Stimulated activated memory B cell treated with anti-CD40 and anti-IgM and Interleukin-4, amounts not matched to agents 10 μg/mL and 1 μg/mL and 100 μg/mL, for 72 hours (primary cell): ENCODE data around the gene TMEM9B.
"Not testable (repeated sequence)": the region's sequence is repeated elsewhere in the genome, so short reads cannot be mapped to it uniquely, and the experiment has no call there.

Experiments
- ATAC-seq: fragments of 150-1000 bp; cut with Tn5 transposase; 2 replicates; pipeline ENCODE4 v1.10.0; 2021
- H3K27ac Mint-ChIP-seq: one replicate; pipeline ENCODE4 v1.8.0; 2022; ENCODE audit warnings: mild to moderate bottlenecking, mixed read lengths
- H3K27me3 Mint-ChIP-seq: one replicate; pipeline ENCODE4 v1.8.0; 2022; ENCODE audit warnings: mixed read lengths
- H3K36me3 Mint-ChIP-seq: one replicate; pipeline ENCODE4 v1.8.0; 2022; ENCODE audit warnings: mixed read lengths
- H3K4me1 Mint-ChIP-seq: one replicate; pipeline ENCODE4 v1.8.0; 2022; ENCODE audit warnings: mixed read lengths
- H3K4me3 Mint-ChIP-seq: one replicate; pipeline ENCODE4 v1.8.0; 2022; ENCODE audit warnings: mild to moderate bottlenecking, moderate library complexity, mixed read lengths
- H3K9me3 Mint-ChIP-seq: one replicate; pipeline ENCODE4 v1.8.0; 2022; ENCODE audit warnings: mixed read lengths

The TMEM9B gene

GRCh38 chr11:8947230-8947943 is 16.9 kb downstream of the TMEM9B start:
- H3K9me3 Mint-ChIP-seq, result no peaks in the 10 kb centered on the region
- peaks cover 41% of the 10 kb centered on the region for H3K36me3 Mint-ChIP-seq
- H3K27me3 Mint-ChIP-seq, result no peaks in the 10 kb centered on the region
- H3K27ac Mint-ChIP-seq, result no peak overlapping the region
- H3K4me3 Mint-ChIP-seq, result no peak overlapping the region
- H3K4me1 Mint-ChIP-seq, result no peaks in the 10 kb centered on the region
- ATAC-seq, result no peak

DNA sequence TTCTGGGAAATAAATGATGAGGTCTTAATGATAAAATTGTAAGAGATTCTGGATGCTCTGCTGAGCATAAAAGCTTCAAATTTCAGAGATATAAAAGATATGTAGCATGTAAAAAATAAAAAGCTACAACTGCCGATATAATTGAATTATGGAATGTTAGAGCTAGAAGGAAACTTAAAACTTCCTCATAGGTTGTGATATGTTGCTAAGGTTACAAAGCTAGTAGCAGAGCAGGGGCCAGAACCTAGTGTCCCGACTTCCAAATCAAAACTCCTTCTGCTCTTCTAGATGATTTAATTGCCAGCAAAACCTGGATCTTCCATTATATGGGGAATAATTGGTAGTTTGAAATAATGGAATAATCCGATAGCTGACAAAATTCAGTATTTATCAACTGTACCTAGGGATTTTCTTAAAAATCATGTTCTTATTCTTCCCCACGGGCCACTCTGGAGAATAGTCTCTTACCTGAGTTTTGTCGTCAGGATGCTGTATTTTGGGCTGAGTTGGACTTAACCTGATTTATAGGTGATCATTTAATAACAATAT is 21.6 kb downstream of the TMEM9B start, which contains the start of gene ASCL3:
Gene ASCL3, minus strand, starts transcription at position 499 of the 549 bp plus-strand sequence. CDS start 4,855 bp downstream, outside the sequence.
- Mint-ChIP-seq H3K27me3 (peaks cover 15% of the 10 kb centered on the region), H3K9me3 (no peaks in the 10 kb centered on the region), H3K4me3 (no peak within 1 kb of the TSS), H3K4me1 (no peaks in the 10 kb centered on the region), H3K27ac (no peak within 1 kb of the TSS), H3K36me3 (peaks cover 9% of the 10 kb centered on the region)
- no peak for ATAC-seq

GRCh38 chr11:8941341-8942103 is 22.7 kb downstream of the TMEM9B start:
- Mint-ChIP-seq H3K4me1 (peaks cover 6% of the 10 kb centered on the region), H3K9me3 (no peaks in the 10 kb centered on the region), H3K27me3 (peaks cover 15% of the 10 kb centered on the region), H3K4me3 (no peak overlapping the region), H3K27ac (no peak overlapping the region), H3K36me3 (no peaks in the 10 kb centered on the region)
- ATAC-seq, result no peak

DNA sequence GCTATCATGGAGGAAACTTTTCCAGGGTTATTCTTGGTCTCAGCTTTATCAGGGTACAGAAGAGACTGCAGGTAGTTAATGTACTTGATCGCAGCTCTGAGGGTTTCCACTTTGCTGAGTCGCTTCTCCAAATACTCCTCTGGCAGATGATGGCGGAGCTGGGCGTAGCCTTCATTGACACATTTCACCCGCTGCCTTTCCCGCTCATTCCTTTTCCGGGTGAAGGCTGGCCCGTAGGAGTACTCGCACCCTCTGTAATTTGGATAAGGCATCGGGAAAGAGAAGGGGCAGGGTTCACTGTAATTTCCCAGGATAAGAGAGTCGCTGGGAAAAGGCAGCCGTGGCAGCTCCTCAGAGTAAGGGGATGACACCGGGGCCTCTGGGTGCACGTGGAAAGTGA is 26.6 kb downstream of the TMEM9B start:
- Mint-ChIP-seq H3K4me1 (peaks cover 6% of the 10 kb centered on the region), H3K9me3 (no peaks in the 10 kb centered on the region), H3K27me3 (peaks cover 15% of the 10 kb centered on the region), H3K27ac (no peak overlapping the region), H3K4me3 (no peak overlapping the region), H3K36me3 (no peaks in the 10 kb centered on the region)
- no peak for ATAC-seq

- Mint-ChIP-seq H3K36me3 (no peaks in the 10 kb centered on the region), H3K27me3 (peaks cover 15% of the 10 kb centered on the region), H3K27ac (no peak overlapping the region), H3K4me3 (peak overlapping the region; percentile 56), H3K9me3 (no peaks in the 10 kb centered on the region), H3K4me1 (peaks cover 6% of the 10 kb centered on the region)
- peak; percentile 50 for ATAC-seq
Measured at GRCh38 chr11:8937159-8937558, 27.1 kb downstream of the TMEM9B start.

DNA sequence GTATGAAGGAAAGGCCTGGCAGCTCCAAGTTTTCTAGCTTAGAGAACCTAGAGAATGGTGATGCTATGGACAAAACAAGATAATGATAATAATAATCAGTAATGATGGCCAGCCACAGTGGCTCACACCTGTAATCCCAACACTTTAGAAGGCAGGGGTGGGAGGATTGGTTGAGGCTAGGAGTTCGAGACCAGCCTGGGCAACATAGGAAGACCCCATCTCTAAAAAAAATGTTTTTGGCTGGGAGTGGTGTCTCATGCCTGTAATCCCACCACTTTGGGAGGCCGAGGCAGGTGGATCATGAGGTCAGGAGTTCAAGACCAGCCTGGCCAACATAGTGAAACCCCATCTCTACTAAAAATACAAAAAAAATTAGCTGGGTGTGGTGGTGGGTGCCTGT is 28.5 kb downstream of the TMEM9B start:
- not testable (repeated sequence) for H3K36me3 Mint-ChIP-seq, ATAC-seq, H3K4me3 Mint-ChIP-seq, H3K9me3 Mint-ChIP-seq, H3K4me1 Mint-ChIP-seq, H3K27ac Mint-ChIP-seq
- peaks cover 15% of the 10 kb centered on the region for H3K27me3 Mint-ChIP-seq

GRCh38 chr11:8934742-8935488 is 29.3 kb downstream of the TMEM9B start:
- Mint-ChIP-seq H3K27me3 (peaks cover 20% of the 10 kb centered on the region), H3K4me1 (peaks cover 6% of the 10 kb centered on the region), H3K4me3 (no peak overlapping the region), H3K27ac (no peak overlapping the region), H3K9me3 (no peaks in the 10 kb centered on the region), H3K36me3 (no peaks in the 10 kb centered on the region)
- ATAC-seq, result no peak

DNA sequence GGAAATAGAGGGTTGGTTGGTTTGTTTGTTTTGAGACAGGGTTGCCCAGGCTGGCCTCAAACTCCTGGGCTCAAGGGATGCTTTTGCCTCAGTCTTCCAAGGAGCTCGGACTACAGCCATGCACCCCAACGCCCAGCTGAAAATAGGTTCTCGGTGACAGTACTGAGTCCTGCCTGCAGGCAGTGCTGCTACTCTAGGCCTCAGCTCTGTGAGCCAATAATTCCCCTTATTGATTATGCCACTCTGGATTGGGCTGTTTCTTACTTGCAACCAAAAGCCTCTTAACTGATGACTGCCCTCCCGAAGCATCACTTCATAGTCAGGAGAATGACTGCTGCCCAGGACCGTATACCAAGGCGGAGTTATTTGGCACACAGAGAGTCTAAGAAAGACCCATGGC is 30.3 kb downstream of the TMEM9B start:
- H3K27ac Mint-ChIP-seq, result no peak overlapping the region
- peaks cover 6% of the 10 kb centered on the region for H3K4me1 Mint-ChIP-seq
- no peak for ATAC-seq
- no peaks in the 10 kb centered on the region for H3K9me3 Mint-ChIP-seq
- no peak overlapping the region for H3K4me3 Mint-ChIP-seq
- no peaks in the 10 kb centered on the region for H3K36me3 Mint-ChIP-seq
- H3K27me3 Mint-ChIP-seq, result peaks cover 20% of the 10 kb centered on the region

DNA sequence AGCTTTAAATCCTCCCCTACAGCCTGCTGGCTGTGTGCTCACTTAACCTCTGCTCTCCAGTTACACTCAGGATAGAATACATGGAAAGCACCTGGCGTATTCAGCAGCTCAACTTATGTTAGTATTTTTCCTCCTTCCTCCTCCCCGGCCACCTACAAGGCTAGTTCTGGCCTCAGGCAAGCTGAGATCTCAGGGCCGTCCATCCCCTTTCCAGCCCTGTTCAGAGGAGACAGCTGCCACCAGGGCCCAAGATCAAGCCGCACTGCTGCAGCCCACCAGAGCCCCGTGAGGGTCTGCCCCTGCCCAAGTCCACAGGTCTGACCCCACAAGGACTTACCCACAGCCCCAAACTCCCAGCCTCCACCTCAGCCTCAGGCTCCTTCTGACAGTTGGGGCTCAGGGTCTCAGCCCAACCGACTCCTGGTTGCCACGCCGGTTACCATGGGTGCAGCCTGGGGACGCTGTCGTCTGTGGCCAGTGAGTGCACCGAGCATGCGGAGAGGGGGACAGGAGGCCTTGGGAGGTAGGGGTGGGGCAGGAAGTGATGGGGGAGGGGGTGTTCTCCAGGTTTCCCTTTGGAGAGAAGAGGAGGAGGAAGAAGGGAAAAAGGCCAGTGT is 31.6 kb downstream of the TMEM9B start, which contains the start of gene C11orf16:
Gene C11orf16, minus strand, starts transcription at position 384 of the 617 bp plus-strand sequence. CDS start 639 bp downstream, outside the sequence.
- Mint-ChIP-seq H3K27me3 (peaks cover 15% of the 10 kb centered on the region), H3K27ac (no peak within 1 kb of the TSS), H3K4me3 (no peak within 1 kb of the TSS), H3K9me3 (no peaks in the 10 kb centered on the region), H3K36me3 (no peaks in the 10 kb centered on the region), H3K4me1 (peaks cover 6% of the 10 kb centered on the region)
- no peak for ATAC-seq

DNA sequence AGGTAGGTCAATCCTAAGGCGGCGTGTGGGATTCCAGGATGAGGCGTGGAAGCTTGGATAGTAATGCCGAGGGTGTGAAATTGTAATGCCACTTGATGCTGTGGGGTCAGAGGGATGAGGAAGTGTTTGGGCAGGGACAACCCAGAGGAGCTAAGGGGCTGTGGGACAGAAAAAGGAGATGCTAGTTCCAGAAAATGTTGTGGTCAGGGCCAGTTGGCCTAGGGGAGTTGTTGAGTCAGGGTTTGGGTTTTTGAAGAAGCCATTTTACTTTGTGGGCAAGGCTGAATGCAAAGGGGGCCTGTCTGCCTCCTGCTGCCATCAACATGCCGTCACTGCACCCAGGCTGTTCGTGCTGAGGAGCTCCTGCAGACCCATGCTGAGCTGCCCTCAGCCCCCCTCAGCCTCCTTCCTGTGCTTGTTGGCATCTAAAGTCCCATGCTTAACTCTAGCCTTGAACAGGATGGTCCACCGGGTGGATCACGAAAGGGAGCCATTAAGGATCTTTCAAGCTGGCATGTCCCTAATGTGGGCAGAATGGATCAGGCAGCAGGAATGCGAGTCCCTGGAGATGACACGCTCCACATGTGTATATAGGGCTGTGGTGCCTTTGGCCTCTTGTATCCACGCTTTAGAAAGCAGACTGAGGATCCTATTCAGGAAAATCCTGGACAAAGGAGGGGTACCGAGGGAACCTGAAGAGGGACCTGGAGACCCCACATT is 33.6 kb downstream of the TMEM9B start:
- Mint-ChIP-seq H3K9me3 (no peaks in the 10 kb centered on the region), H3K4me1 (no peaks in the 10 kb centered on the region), H3K36me3 (no peaks in the 10 kb centered on the region), H3K27me3 (peaks cover 15% of the 10 kb centered on the region), H3K4me3 (no peak overlapping the region), H3K27ac (no peak overlapping the region)
- no peak for ATAC-seq

GRCh38 chr11:8928981-8929615 is 35.1 kb downstream of the TMEM9B start:
- Mint-ChIP-seq H3K4me3 (no peak overlapping the region), H3K9me3 (no peaks in the 10 kb centered on the region), H3K27ac (no peak overlapping the region), H3K4me1 (no peaks in the 10 kb centered on the region), H3K27me3 (peaks cover 15% of the 10 kb centered on the region), H3K36me3 (no peaks in the 10 kb centered on the region)
- ATAC-seq, result no peak

GRCh38 chr11:8928205-8928604 is 36.0 kb downstream of the TMEM9B start:
- H3K27me3 Mint-ChIP-seq, result peaks cover 15% of the 10 kb centered on the region
- ATAC-seq, result no peak
- no peaks in the 10 kb centered on the region for H3K9me3 Mint-ChIP-seq
- no peak overlapping the region for H3K4me3 Mint-ChIP-seq
- H3K36me3 Mint-ChIP-seq, result no peaks in the 10 kb centered on the region
- no peaks in the 10 kb centered on the region for H3K4me1 Mint-ChIP-seq
- no peak overlapping the region for H3K27ac Mint-ChIP-seq

DNA sequence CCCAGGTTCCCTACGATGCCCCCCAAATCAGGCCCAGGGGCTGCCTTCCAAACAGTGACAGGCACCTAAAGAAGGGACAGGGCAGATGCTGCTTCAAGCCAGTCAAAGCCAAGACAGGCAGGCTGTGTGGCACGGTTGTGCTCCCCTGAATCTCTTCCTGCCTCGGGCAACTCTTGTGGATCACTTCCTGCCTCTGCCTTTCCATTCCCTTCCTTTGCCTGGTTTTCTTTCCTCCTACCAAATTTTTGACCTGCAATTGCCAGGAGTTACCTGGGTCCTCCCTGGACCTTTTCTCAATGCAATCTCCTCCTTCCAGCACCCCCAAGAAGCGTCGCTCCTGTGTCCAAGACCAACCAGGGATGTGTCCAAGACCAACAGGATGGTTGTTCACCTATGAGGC is 37.0 kb downstream of the TMEM9B start:
- no peak overlapping the region for H3K4me3 Mint-ChIP-seq
- H3K36me3 Mint-ChIP-seq, result no peaks in the 10 kb centered on the region
- no peaks in the 10 kb centered on the region for H3K4me1 Mint-ChIP-seq
- no peak for ATAC-seq
- H3K9me3 Mint-ChIP-seq, result no peaks in the 10 kb centered on the region
- H3K27ac Mint-ChIP-seq, result no peak overlapping the region
- H3K27me3 Mint-ChIP-seq, result peaks cover 15% of the 10 kb centered on the region

DNA sequence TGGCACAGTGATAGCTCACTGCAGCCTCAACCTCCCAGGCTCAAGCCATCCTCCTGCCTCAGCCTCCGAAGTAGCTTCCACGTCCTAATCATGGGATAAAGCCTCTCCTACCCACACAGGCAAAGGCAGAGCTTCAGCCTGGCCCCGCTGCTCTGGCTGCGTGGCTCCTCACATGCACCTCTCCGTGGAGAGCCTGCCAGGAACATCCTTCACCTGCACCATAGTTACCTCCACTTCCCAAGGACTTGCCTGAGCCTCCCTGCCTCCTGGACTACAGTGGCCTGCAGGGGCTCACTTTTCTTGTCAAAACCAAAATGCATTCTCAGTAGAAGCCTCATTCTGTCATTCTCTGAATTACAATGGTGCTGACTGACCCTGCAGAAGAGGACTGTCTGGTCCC is 38.0 kb downstream of the TMEM9B start:
- ATAC-seq, result no peak
- H3K27ac Mint-ChIP-seq, result no peak overlapping the region
- H3K27me3 Mint-ChIP-seq, result peaks cover 15% of the 10 kb centered on the region
- H3K4me1 Mint-ChIP-seq, result no peaks in the 10 kb centered on the region
- no peak overlapping the region for H3K4me3 Mint-ChIP-seq
- H3K9me3 Mint-ChIP-seq, result no peaks in the 10 kb centered on the region
- H3K36me3 Mint-ChIP-seq, result no peaks in the 10 kb centered on the region
